Natural killer cell treated with Interleukin-12 subunit alpha and Interleukin-12 subunit beta and Interleukin-15 and Interleukin-18, amount 100 ng/mL, for 72 hours (primary cell): ENCODE results near the gene ETNK1. TPM values are rescaled to one million over a fixed set of nuclear protein-coding genes. Genes with fewer than 3 reads are reported as not detected.
"Not testable (repeated sequence)": the region's sequence is repeated elsewhere in the genome, so short reads cannot be mapped to it uniquely, and the experiment has no call there.

Experiments
- ATAC-seq, 2 donors: fragments of 150-1000 bp; cut with Tn5 transposase in 1 of 2; sonication (Bioruptor Pico), chemical (Tn5 transposase) in 1 of 2; 2 replicates each; pipeline ENCODE4 v1.10.0; 2021
- DNase-seq: peaks from one replicate; pipeline ENCODE4 v3.0.0; 2022; ENCODE audit warnings: low spot score
- H3K27ac Mint-ChIP-seq, 2 donors: 1 replicate in 1 of 2; 2 replicates in 1 of 2; pipeline ENCODE4 v1.8.0; 2022; ENCODE audit warnings: mixed read lengths in 2 of 2, mild to moderate bottlenecking in 1 of 2, moderate library complexity in 1 of 2
- H3K27me3 Mint-ChIP-seq, 2 donors: 1 replicate in 1 of 2; 2 replicates in 1 of 2; pipeline ENCODE4 v1.8.0; 2022; ENCODE audit warnings: mixed read lengths in 2 of 2
- H3K36me3 Mint-ChIP-seq: one replicate; pipeline ENCODE4 v1.8.0; 2022; ENCODE audit warnings: mixed read lengths
- H3K4me1 Mint-ChIP-seq, 2 donors: 1 replicate in 1 of 2; 2 replicates in 1 of 2; pipeline ENCODE4 v1.8.0; 2022; ENCODE audit warnings: low read depth in 2 of 2, mixed read lengths in 2 of 2, mild to moderate bottlenecking in 1 of 2
- H3K4me3 Mint-ChIP-seq: one replicate; pipeline ENCODE4 v1.8.0; 2022; ENCODE audit warnings: mixed read lengths
- H3K9me3 Mint-ChIP-seq: 2 replicates; pipeline ENCODE4 v1.8.0; 2022; ENCODE audit warnings: mixed read lengths
- total RNA-seq, 2 donors: library from RNA; stranded (reverse); gene quantifications; one replicate each; pipeline ENCODE4 v1.2.3, GENCODE V29; 2022

The ETNK1 gene, protein sequence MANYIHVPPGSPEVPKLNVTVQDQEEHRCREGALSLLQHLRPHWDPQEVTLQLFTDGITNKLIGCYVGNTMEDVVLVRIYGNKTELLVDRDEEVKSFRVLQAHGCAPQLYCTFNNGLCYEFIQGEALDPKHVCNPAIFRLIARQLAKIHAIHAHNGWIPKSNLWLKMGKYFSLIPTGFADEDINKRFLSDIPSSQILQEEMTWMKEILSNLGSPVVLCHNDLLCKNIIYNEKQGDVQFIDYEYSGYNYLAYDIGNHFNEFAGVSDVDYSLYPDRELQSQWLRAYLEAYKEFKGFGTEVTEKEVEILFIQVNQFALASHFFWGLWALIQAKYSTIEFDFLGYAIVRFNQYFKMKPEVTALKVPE
- total RNA-seq: 100 to 1,000 TPM in 1 of 2 donors, 10 to 100 TPM in 1; 96.3 to 101 TPM

DNA sequence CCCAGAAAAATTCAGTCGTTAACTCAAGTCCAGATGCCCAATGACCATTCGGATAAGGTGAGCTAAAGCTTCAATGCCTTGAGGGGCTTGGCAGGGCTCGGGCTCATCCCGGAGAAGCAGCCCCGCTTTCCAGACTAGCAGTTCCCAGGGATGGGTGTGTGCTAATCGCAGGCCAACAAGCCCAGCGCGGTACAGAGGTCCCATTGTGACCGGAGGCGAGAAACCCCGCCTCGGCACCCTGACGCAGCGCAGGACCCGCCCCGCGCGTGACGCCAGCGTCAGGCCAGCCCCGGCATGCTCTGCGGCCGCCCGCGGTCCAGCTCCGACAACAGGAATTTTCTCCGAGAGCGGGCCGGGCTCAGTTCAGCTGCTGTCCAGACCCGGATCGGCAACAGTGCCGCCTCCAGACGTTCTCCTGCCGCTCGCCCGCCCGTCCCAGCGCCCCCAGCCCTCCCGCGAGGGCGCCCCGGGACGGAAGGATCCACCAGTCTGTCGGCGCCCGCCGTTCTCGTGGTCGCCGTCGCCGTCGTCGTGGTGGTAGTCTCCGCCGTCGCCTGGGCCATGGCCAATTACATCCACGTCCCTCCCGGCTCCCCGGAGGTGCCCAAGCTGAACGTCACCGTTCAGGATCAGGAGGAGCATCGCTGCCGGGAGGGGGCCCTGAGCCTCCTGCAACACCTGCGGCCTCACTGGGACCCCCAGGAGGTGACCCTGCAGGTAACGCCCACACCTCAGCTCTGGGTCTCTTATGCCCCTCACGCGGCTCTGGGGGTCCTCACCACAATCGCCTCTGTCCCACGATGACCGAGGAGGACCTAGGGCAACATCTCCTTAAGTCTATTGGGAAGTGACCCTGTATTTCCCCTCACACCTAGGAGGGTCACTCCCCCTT is at the start of gene ETNK1:
Gene ETNK1, plus strand, starts transcription at position 302 of the 892 bp plus-strand sequence. Its CDS starts 260 bp downstream, at position 562.
- ATAC-seq: peak; percentile 100
- DNase-seq: peak; percentile 94
- Mint-ChIP-seq H3K27ac (peak within 1 kb of the TSS; percentile 89 to 98), H3K4me1 (peaks cover 25 to 37% of the 10 kb centered on the region in 2 donors), H3K27me3 (peaks cover 13 to 18% of the 10 kb centered on the region in 2 donors), H3K4me3 (peak within 1 kb of the TSS; percentile 95), H3K36me3 (peaks cover 7% of the 10 kb centered on the region), H3K9me3 (no peaks in the 10 kb centered on the region)

DNA sequence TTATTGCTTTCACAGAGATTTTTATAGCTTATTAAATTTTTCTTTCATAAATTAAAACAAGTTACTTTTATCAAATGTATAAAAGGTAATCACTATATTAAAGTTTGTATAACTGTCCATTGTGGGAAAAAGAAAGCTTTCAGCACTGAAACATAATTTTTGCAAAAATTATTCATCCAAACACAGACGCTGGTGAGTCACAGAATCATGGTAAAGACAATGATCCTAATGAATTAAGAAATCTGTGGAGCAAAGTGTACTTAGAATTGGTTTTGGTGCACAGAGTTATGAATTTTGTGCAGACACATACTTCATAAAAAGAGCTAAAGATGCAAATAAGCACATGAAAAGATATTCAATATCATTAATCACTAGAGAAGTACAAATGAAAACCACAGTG is 48.9 kb upstream of the ETNK1 start:
- Mint-ChIP-seq H3K27ac (no peak overlapping the region), H3K4me3 (no peak overlapping the region), H3K36me3 (no peaks in the 10 kb centered on the region), H3K9me3 (no peaks in the 10 kb centered on the region), H3K4me1 (no peaks in the 10 kb centered on the region), H3K27me3 (peaks cover under 1% of the 10 kb centered on the region in 2 donors)
- DNase-seq (no peak), ATAC-seq (no peak)

DNA sequence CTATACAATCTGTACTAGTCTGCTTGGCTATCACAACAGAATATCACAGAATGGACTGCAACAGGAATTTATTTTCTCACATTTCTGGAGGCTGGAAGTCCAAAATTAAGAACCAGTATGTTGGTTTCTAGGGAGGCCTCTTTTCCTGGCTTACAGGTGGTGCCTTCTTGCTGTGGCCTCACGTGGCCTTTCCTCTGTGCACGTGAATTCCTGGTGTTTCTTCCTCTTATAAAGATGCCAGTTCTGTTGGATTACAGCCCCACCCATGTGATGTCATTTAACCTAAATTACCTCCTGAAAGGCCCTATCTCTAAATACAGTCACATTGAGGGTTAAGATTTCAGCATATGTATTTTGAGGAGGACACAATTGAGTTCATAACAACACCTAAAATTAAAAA is 48.5 kb upstream of the ETNK1 start:
- DNase-seq (no peak), ATAC-seq (no peak)
- Mint-ChIP-seq H3K27me3 (no peaks in the 10 kb centered on the region), H3K9me3 (no peaks in the 10 kb centered on the region), H3K4me3 (no peak overlapping the region), H3K36me3 (no peaks in the 10 kb centered on the region), H3K4me1 (no peaks in the 10 kb centered on the region), H3K27ac (no peak overlapping the region)

DNA sequence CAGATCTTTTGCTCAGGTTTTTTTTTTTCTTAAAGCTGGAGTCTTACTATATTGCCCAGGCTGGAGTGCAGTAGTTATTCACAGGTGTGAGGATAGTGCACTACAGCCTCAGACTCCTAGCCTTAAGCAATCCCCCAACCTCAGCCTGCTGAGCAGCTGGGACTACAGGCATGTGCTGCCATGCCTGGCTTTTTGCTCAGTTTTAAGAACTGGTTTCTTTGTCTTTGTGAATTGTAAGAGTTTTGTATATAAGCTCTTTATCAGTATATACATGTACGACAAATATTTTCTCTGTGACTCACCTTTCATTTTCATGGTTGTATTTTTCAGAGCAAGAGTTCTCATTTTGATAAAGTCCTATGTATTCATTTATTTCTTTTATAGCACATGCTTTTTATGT is 47.3 kb upstream of the ETNK1 start:
- Mint-ChIP-seq H3K27me3 (no peaks in the 10 kb centered on the region), H3K36me3 (no peaks in the 10 kb centered on the region), H3K9me3 (no peaks in the 10 kb centered on the region), H3K4me3 (no peak overlapping the region), H3K27ac (no peak overlapping the region), H3K4me1 (no peaks in the 10 kb centered on the region)
- ATAC-seq (no peak), DNase-seq (no peak)

DNA sequence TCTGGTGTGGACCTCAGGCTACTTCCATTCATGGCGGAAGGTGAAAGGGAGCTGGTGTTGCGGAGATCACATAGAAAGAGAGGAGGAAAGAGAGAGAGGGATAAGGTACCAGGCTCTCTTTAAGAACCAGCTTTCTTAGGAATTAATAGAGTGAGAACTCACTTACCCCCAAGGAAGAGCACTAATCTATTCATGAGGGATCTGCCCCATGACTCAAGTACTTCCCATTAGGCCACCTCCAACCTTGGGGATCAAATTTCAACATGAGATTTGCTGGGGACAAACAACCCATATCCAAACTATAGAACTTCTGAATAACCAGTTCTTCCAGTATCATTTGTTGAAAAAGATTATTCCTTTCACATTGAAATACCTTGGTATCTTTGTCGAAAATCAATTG is 46.6 kb upstream of the ETNK1 start:
- H3K27ac Mint-ChIP-seq: no peak overlapping the region
- ATAC-seq (no peak), DNase-seq (no peak)
- no peaks in the 10 kb centered on the region for H3K4me1 Mint-ChIP-seq
- H3K36me3 Mint-ChIP-seq: no peaks in the 10 kb centered on the region
- H3K27me3 Mint-ChIP-seq: no peaks in the 10 kb centered on the region
- no peaks in the 10 kb centered on the region for H3K9me3 Mint-ChIP-seq
- H3K4me3 Mint-ChIP-seq: no peak overlapping the region

DNA sequence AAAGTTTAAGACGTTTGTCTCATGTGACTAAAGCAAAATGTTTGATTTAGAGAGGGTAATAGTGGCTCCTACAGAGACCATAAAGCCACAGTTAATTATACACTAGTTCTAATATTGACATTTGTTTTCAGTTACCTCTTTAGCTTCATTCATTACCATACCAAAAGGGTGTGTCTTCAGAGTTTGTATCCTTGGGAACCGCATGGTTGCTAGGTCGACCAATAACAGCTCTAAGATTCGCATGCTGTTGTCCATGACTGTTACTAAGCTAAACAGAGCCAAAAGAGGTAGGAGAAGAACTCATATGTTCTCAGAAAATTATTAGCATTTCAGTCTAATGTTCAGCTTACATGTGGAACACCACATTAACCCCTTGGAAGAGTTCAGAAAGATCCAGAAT is 36.2 kb upstream of the ETNK1 start:
- Mint-ChIP-seq H3K4me1 (no peaks in the 10 kb centered on the region), H3K36me3 (no peaks in the 10 kb centered on the region), H3K27ac (no peak overlapping the region), H3K9me3 (no peaks in the 10 kb centered on the region), H3K27me3 (peaks cover 10 to 17% of the 10 kb centered on the region in 2 donors), H3K4me3 (no peak overlapping the region)
- ATAC-seq (no peak), DNase-seq (no peak)

DNA sequence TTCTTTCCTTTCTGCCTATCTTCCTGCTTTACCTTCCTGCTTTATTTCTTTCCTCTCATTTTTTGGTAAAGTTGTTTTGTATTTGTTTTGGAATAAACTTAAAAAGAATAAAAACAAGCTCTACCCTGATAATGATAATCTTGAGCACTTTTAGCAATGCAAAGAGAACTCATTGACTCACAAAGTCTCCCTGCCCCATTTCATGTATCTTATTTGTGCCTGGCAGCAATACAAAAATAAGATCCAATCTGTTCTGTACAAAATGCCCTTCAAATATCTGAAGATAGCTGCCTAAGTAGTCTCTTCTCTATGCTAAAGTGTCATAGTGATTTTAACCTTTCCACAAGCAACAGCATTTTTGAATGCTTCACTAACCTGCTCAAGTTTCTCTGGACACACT is 31.1 kb upstream of the ETNK1 start:
- Mint-ChIP-seq H3K27ac (no peak overlapping the region), H3K4me3 (no peak overlapping the region), H3K9me3 (no peaks in the 10 kb centered on the region), H3K36me3 (no peaks in the 10 kb centered on the region), H3K4me1 (peaks cover 0 to 4% of the 10 kb centered on the region in 2 donors), H3K27me3 (peaks cover 11 to 12% of the 10 kb centered on the region in 2 donors)
- DNase-seq (no peak), ATAC-seq (no peak)

DNA sequence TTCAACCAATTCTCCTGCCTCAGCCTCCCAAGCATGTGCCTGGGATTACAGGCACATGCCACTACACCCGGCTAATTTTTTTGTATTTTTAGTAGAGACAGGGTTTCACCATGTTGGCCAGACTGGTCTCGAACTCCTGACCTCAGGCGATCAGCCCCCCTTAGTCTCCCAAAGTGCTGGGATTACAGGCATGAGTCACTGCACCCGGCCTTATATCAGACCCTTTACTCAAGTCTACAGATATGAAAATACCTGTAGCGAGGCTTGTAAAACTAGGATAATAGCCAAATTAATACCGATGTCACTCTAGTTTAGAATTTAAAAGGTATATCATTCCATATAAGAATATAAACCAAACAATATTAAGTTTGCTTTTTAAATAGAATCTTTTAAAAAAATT is 27.4 kb upstream of the ETNK1 start:
- H3K27ac Mint-ChIP-seq, ATAC-seq, H3K9me3 Mint-ChIP-seq, H3K36me3 Mint-ChIP-seq, H3K4me1 Mint-ChIP-seq, H3K4me3 Mint-ChIP-seq, DNase-seq: not testable (repeated sequence)
- H3K27me3 Mint-ChIP-seq: peaks cover 8 to 12% of the 10 kb centered on the region in 2 donors

DNA sequence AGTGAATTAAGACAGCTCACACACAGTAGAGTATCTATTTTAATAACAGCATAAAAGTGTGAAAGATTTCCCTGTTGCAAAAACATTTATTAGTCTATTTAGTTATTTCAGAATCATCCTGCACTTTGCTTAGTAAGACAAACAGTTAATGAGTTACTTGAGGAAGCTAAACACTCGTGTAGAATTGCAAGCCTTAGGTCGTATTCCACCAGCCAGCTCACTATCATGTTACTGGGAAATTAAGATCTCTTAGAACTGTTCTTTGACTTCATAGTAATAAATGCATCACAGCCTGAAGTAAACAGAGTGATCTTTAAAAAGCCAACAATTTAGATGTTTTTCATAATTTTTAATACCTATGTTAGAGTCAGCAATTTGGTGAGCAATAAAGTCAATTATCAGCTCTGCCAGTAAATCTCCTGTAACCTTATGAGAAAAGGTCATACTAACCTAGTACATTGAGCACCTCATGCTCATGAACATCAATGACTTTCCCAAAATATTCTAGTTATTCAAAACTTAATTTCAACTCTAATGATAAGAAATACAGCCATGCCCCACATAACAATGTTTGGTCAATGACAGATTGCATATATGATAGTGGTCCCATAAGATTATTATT is 26.7 kb upstream of the ETNK1 start:
- H3K4me3 Mint-ChIP-seq: no peak overlapping the region
- no peaks in the 10 kb centered on the region for H3K36me3 Mint-ChIP-seq
- H3K27ac Mint-ChIP-seq: no peak overlapping the region
- H3K27me3 Mint-ChIP-seq: peaks cover 8 to 12% of the 10 kb centered on the region in 2 donors
- DNase-seq: no peak
- peaks cover 0 to 4% of the 10 kb centered on the region in 2 donors for H3K4me1 Mint-ChIP-seq
- ATAC-seq: no peak
- no peaks in the 10 kb centered on the region for H3K9me3 Mint-ChIP-seq

DNA sequence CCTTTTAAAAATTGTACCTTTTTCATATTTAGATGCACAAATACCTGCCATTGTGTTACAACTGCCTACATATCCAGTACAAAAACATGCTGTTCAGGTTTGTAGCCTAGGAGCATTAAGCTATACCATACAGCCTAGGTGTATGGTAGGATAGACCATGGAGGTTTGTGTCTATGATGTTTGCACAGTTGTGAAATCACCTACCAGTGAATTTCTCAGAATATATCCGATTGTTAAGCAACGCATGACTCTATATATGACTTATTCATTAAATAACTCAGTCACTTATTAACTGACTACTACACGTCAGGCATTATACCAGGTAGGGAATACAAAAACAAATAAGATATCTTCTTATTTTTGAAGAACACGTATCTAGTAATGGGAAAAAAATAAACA is 26.2 kb upstream of the ETNK1 start:
- H3K9me3 Mint-ChIP-seq: no peaks in the 10 kb centered on the region
- H3K4me3 Mint-ChIP-seq: no peak overlapping the region
- no peak for DNase-seq
- peaks cover 5 to 11% of the 10 kb centered on the region in 2 donors for H3K27me3 Mint-ChIP-seq
- no peak overlapping the region for H3K27ac Mint-ChIP-seq
- no peaks in the 10 kb centered on the region for H3K36me3 Mint-ChIP-seq
- no peak for ATAC-seq
- peaks cover 0 to 4% of the 10 kb centered on the region in 2 donors for H3K4me1 Mint-ChIP-seq

DNA sequence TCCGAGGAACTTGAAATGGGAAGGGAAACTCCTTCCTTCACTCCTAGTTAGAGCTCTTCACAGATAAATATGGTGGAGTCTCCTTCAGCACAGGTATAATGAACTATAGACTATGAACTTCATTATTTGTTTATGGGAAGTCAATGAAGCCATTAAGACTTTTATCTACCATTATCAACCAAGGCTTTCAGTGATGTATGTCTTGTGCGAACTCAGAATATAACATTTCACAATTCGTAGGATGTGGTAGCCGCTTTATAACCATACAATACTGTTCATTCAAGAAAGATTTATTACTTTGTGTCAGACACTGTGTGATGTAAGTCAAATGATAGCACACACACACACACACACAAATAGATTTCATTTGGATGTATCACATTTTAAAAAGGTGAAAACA is 24.8 kb upstream of the ETNK1 start:
- no peak overlapping the region for H3K4me3 Mint-ChIP-seq
- H3K4me1 Mint-ChIP-seq: peaks cover 0 to 4% of the 10 kb centered on the region in 2 donors
- H3K27me3 Mint-ChIP-seq: peaks cover 0 to 6% of the 10 kb centered on the region in 2 donors
- no peak for DNase-seq
- H3K36me3 Mint-ChIP-seq: no peaks in the 10 kb centered on the region
- no peaks in the 10 kb centered on the region for H3K9me3 Mint-ChIP-seq
- no peak overlapping the region for H3K27ac Mint-ChIP-seq
- ATAC-seq: no peak

DNA sequence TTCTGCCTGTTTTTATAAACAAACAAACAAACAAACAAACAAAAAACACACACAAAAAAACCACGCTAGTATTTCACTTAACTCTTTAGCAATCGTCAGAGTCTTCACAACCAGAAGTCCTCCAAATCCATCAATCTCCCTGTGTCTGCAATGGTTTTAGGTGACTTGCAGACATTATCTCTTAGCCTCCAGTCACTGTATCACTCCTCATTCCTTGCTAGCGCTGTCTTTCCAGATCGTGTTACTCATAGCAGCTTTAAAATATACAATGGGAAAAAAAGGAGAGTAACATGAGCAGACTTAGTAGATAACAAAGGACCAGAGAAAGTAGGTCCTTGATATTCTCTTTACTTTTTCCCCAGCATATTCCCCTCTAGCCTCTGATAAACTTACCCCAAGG is 15.5 kb upstream of the ETNK1 start:
- Mint-ChIP-seq H3K36me3 (peaks cover 8% of the 10 kb centered on the region), H3K9me3 (peaks cover 8% of the 10 kb centered on the region), H3K27me3 (peaks cover 8 to 20% of the 10 kb centered on the region in 2 donors), H3K4me3 (no peak overlapping the region), H3K27ac (no peak overlapping the region), H3K4me1 (no peaks in the 10 kb centered on the region)
- ATAC-seq: no peak
- DNase-seq: no peak

DNA sequence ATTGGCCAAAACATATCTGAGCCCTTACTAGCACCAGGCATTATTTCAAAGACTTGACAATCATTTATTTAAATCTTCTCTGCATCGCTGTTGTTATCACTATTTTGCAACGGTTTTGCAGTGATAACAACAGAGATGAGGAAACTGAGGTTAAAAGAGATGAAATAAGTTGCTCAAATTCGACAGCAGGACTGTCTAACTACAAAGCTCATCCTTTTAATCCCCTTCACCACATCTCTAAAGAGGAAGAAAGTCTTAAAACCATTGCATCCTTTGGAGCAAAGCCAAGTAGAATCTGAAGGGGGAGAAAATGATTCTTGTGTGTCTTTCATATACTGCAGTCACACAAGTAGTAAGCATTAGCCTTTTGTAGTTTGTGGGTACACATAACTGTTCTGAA is 14.8 kb upstream of the ETNK1 start:
- H3K27me3 Mint-ChIP-seq: peaks cover 8 to 20% of the 10 kb centered on the region in 2 donors
- H3K4me3 Mint-ChIP-seq: no peak overlapping the region
- ATAC-seq (no peak), DNase-seq (no peak)
- no peak overlapping the region for H3K27ac Mint-ChIP-seq
- H3K36me3 Mint-ChIP-seq: peaks cover 13% of the 10 kb centered on the region
- H3K9me3 Mint-ChIP-seq: peaks cover 8% of the 10 kb centered on the region
- no peaks in the 10 kb centered on the region for H3K4me1 Mint-ChIP-seq

DNA sequence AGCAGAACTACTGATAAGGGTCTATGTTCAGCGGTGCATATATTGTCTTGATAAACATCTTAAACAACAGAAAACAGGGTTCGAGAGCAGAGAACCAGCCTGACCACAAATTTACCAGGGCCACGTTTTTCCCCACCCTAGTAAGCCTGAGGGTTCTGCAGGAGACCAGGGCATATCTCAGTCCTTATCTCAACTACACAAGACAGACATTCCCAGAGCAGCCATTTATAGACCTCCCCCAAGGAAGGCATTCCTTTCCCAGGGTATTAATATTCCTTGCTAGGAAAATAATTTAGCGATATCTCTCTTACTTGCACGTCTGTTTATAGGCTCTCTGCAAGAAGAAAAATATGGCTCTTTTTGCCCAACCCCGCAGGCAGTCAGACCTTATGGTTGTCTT is 12.1 kb upstream of the ETNK1 start:
- peaks cover 13% of the 10 kb centered on the region for H3K36me3 Mint-ChIP-seq
- not testable (repeated sequence) for ATAC-seq, H3K4me1 Mint-ChIP-seq, H3K9me3 Mint-ChIP-seq, H3K27ac Mint-ChIP-seq, H3K4me3 Mint-ChIP-seq, DNase-seq
- H3K27me3 Mint-ChIP-seq: peaks cover 8 to 20% of the 10 kb centered on the region in 2 donors
